HEK293 (cell line): ENCODE data around the gene SIAE.

Experiments
- CTCF ChIA-PET: fragments of 350-600 bp; formaldehyde crosslinking; extraction: SDS; loops from one replicate; lab custom pipeline; 2021; ENCODE audit warnings: antibody characterized with exemption; lab: Yijun Ruan, JAX
- POLR2A ChIA-PET: fragments of 300-600 bp; formaldehyde crosslinking; extraction: SDS; loops from one replicate; lab custom pipeline; 2020; ENCODE audit warnings: antibody characterized with exemption, inconsistent platforms; lab: Yijun Ruan, JAX
- H3K27ac ChIP-seq: fragments of 200-500 bp; sonication (Bioruptor generic); 2 replicates; pipeline ENCODE4 v1.5.1; 2014; ENCODE audit warnings: low read depth, low read length, control low read depth, inconsistent platforms; ENCODE audit errors: extremely low read depth
- H3K36me3 ChIP-seq, 2 experiments: fragments of 200-500 bp in 1 of 2; sonication (Bioruptor generic) in 1 of 2; 1 replicate in 1 of 2; 2 replicates in 1 of 2; pipeline ENCODE4 v1.5.1; 2014 to 2017; ENCODE audit warnings: inconsistent platforms in 2 of 2, low read length in 2 of 2; ENCODE audit not compliant: control insufficient read depth in 2 of 2, insufficient read depth in 1 of 2
- H3K4me1 ChIP-seq: fragments of 200-500 bp; sonication (Bioruptor generic); 2 replicates; pipeline ENCODE4 v1.5.1; 2014; ENCODE audit warnings: mild to moderate bottlenecking, low read length, inconsistent platforms; ENCODE audit not compliant: control insufficient read depth, insufficient read depth
- H3K4me3 ChIP-seq: 2 replicates; pipeline ENCODE4 v1.5.1; 2011; ENCODE audit warnings: low read depth, mild to moderate bottlenecking, control low read depth, low read length, moderate library complexity
- H3K9me3 ChIP-seq: fragments of 200-500 bp; sonication (Bioruptor generic); 2 replicates; pipeline ENCODE4 v1.5.1; 2014; ENCODE audit warnings: low read depth, low read length, inconsistent platforms; ENCODE audit not compliant: control insufficient read depth, insufficient read depth
- ATF2 ChIP-seq: fragments of 450-650 bp; formaldehyde crosslinking; IDR thresholded peaks from 2 replicates; pipeline ENCODE4 v1.5.1; 2016; ENCODE audit warnings: missing biosample characterization, missing genetic modification characterization, low read depth
- KLF16 ChIP-seq: fragments of 450-650 bp; formaldehyde crosslinking; IDR thresholded peaks from 2 replicates; pipeline ENCODE4 v1.5.1; 2017; ENCODE audit warnings: missing biosample characterization, missing genetic modification characterization
- MZF1 ChIP-seq: fragments of 450-650 bp; formaldehyde crosslinking; IDR thresholded peaks from 2 replicates; pipeline ENCODE4 v1.5.1; 2017; ENCODE audit warnings: missing biosample characterization, missing genetic modification characterization, borderline replicate concordance
- SETDB1 ChIP-seq: IDR thresholded peaks from one replicate; pipeline ENCODE4 v1.6.1; 2017; ENCODE audit warnings: mild to moderate bottlenecking, low read length, moderate library complexity, mixed read lengths; ENCODE audit not compliant: insufficient read length
- SP3 ChIP-seq: fragments of 450-650 bp; formaldehyde crosslinking; IDR thresholded peaks from 2 replicates; pipeline ENCODE4 v1.5.1; 2016; ENCODE audit warnings: missing biosample characterization, missing genetic modification characterization
- ZBTB1 ChIP-seq: fragments of 450-650 bp; formaldehyde crosslinking; IDR thresholded peaks from 2 replicates; pipeline ENCODE4 v1.5.1; 2016; ENCODE audit warnings: missing biosample characterization, missing genetic modification characterization
- ZBTB11 ChIP-seq: fragments of 450-650 bp; formaldehyde crosslinking; conservative IDR thresholded peaks from 2 replicates; pipeline ENCODE4 v1.5.1; 2016; ENCODE audit warnings: low read depth, missing biosample characterization, missing genetic modification characterization
- ZBTB8A ChIP-seq: fragments of 450-650 bp; formaldehyde crosslinking; IDR thresholded peaks from 2 replicates; pipeline ENCODE4 v1.5.1; 2016; ENCODE audit warnings: missing biosample characterization, missing genetic modification characterization
- ZFHX2 ChIP-seq: fragments of 450-650 bp; formaldehyde crosslinking; conservative IDR thresholded peaks from 2 replicates; pipeline ENCODE4 v1.5.1; 2016; ENCODE audit warnings: missing biosample characterization, missing genetic modification characterization
- ZIC2 ChIP-seq: fragments of 450-650 bp; formaldehyde crosslinking; IDR thresholded peaks from 2 replicates; pipeline ENCODE4 v1.5.1; 2016; ENCODE audit warnings: missing biosample characterization, missing genetic modification characterization
- ZNF10 ChIP-seq: fragments of 450-650 bp; formaldehyde crosslinking; IDR thresholded peaks from 2 replicates; pipeline ENCODE4 v1.5.1; 2017; ENCODE audit warnings: missing biosample characterization, missing genetic modification characterization
- ZNF133 ChIP-seq: fragments of 450-650 bp; formaldehyde crosslinking; IDR thresholded peaks from 2 replicates; pipeline ENCODE4 v1.5.1; 2016; ENCODE audit warnings: missing biosample characterization, missing genetic modification characterization
- ZNF146 ChIP-seq: fragments of 450-650 bp; formaldehyde crosslinking; IDR thresholded peaks from 2 replicates; pipeline ENCODE4 v1.5.1; 2016; ENCODE audit warnings: missing biosample characterization, missing genetic modification characterization
- ZNF148 ChIP-seq: fragments of 450-650 bp; formaldehyde crosslinking; IDR thresholded peaks from 2 replicates; pipeline ENCODE4 v1.5.0; 2017; ENCODE audit warnings: missing biosample characterization, missing genetic modification characterization, borderline replicate concordance
- ZNF2 ChIP-seq: fragments of 450-650 bp; formaldehyde crosslinking; IDR thresholded peaks from 2 replicates; pipeline ENCODE4 v1.5.1; 2016; ENCODE audit warnings: missing biosample characterization, missing genetic modification characterization
- ZNF202 ChIP-seq: fragments of 450-650 bp; formaldehyde crosslinking; IDR thresholded peaks from 2 replicates; pipeline ENCODE4 v1.5.1; 2016; ENCODE audit warnings: missing biosample characterization, missing genetic modification characterization, borderline replicate concordance
- ZNF266 ChIP-seq: fragments of 450-650 bp; formaldehyde crosslinking; IDR thresholded peaks from 2 replicates; pipeline ENCODE4 v1.5.1; 2016; ENCODE audit warnings: missing biosample characterization, missing genetic modification characterization, low read depth
- ZNF513 ChIP-seq: fragments of 450-650 bp; IDR thresholded peaks from 2 replicates; pipeline ENCODE4 v1.5.1; 2018; ENCODE audit warnings: missing biosample characterization, missing genetic modification characterization
- ZNF530 ChIP-seq: fragments of 450-650 bp; formaldehyde crosslinking; IDR thresholded peaks from 2 replicates; pipeline ENCODE4 v1.5.1; 2016; ENCODE audit warnings: low read depth, missing biosample characterization, missing genetic modification characterization
- ZNF596 ChIP-seq: fragments of 450-650 bp; IDR thresholded peaks from 2 replicates; pipeline ENCODE4 v1.5.0; 2018; ENCODE audit warnings: missing biosample characterization, mild to moderate bottlenecking, missing genetic modification characterization, moderate library complexity
- ZNF677 ChIP-seq: fragments of 450-650 bp; IDR thresholded peaks from 2 replicates; pipeline ENCODE4 v1.5.0; 2018; ENCODE audit warnings: missing biosample characterization, mild to moderate bottlenecking, missing genetic modification characterization, moderate library complexity

SIAE gene

GRCh38 chr11:124663861-124664260 is 9.7 kb downstream of the SIAE start:
- Histone ChIP-seq H3K27ac (no peak overlapping the region), H3K4me1 (no peaks in the 10 kb centered on the region), H3K9me3 (no peaks in the 10 kb centered on the region), H3K36me3 (peaks cover 0 to 5% of the 10 kb centered on the region in 2 experiments; a peak in 1 of 3 replicates), H3K4me3 (no peak overlapping the region)
- POLR2A ChIA-PET: no interaction called here
- no peak for TF ChIP-seq ZNF202
- TF ChIP-seq ZBTB8A: no peak
- no peak for TF ChIP-seq ZNF596 (tag by site-specific recombination)
- TF ChIP-seq ZNF10: no peak
- TF ChIP-seq ZNF133 (tag by site-specific recombination): no peak
- no peak for TF ChIP-seq SP3 (tag by site-specific recombination)
- CTCF ChIA-PET: interaction anchor here (1.0 to 1.1 kb wide), 3 partner anchors 20 to 129 kb away, joined by 3 to 4 read pairs (median 4); no protein-coding TSS in a partner anchor

GRCh38 chr11:124662106-124662505 is 11.4 kb downstream of the SIAE start:
- POLR2A ChIA-PET: no interaction called here
- no peaks in the 10 kb centered on the region for H3K9me3 ChIP-seq
- peaks cover 0 to 3% of the 10 kb centered on the region in 2 experiments; a peak in 1 of 3 replicates for H3K36me3 ChIP-seq
- no peaks in the 10 kb centered on the region for H3K4me1 ChIP-seq
- CTCF ChIA-PET: interaction anchor here (1.1 to 1.5 kb wide), 3 partner anchors 132 to 175 kb away, joined by 4 to 6 read pairs (median 5); no protein-coding TSS in a partner anchor
- no peak overlapping the region for H3K4me3 ChIP-seq
- H3K27ac ChIP-seq: no peak overlapping the region
- no peak for TF ChIP-seq ZBTB1 (tag by site-specific recombination)
- no peak for TF ChIP-seq ATF2 (tag by site-specific recombination)
- TF ChIP-seq ZBTB8A: no peak
- TF ChIP-seq ZFHX2 (tag by site-specific recombination): no peak
- TF ChIP-seq ZNF148: no peak
- no peak for TF ChIP-seq ZBTB11
- no peak for TF ChIP-seq ZNF146 (tag by site-specific recombination)
- no peak for TF ChIP-seq ZNF530
- TF ChIP-seq MZF1 (tag by site-specific recombination): no peak
- no peak for TF ChIP-seq ZIC2 (tag by site-specific recombination)
- no peak for TF ChIP-seq SETDB1
- no peak for TF ChIP-seq ZNF513 (tag by site-specific recombination)
- TF ChIP-seq ZNF677 (tag by site-specific recombination): no peak
- no peak for TF ChIP-seq ZNF2 (tag by site-specific recombination)
- TF ChIP-seq ZNF266 (tag by site-specific recombination): no peak
- TF ChIP-seq KLF16: no peak
- TF ChIP-seq, all 188 proteins: peak for 0
